Caco-2 (cell line): ENCODE data around the gene DCP1B. TPM values are rescaled to one million over a fixed set of nuclear protein-coding genes. Genes with fewer than 3 reads are reported as not detected.

Source experiments
- BruUV-seq: library from RNA; stranded (reverse); fragments of 400-500 nt; replicated peaks from 2 replicates; lab custom pipeline; 2021; lab: Mats Ljungman, UMichigan
- CTCF ChIA-PET: fragments of 300-600 bp; sonication (Branson Sonifier 250); formaldehyde crosslinking; loops from one replicate; lab custom pipeline; 2022; ENCODE audit warnings: antibody characterized with exemption; lab: Charles Lee
- POLR2A ChIA-PET: fragments of 300-600 bp; sonication (Branson Sonifier 250); formaldehyde crosslinking; loops from one replicate; lab custom pipeline; 2022; ENCODE audit warnings: antibody characterized with exemption; lab: Charles Lee
- DNase-seq, 2 experiments: peaks; one replicate each; pipeline versions ENCODE4 v3.0.0 to v3.0.0-alpha.2; 2020 to 2022
- H3K27me3 ChIP-seq: replicated peaks from 2 replicates; pipeline ENCODE4 v1.6.0; 2011; ENCODE audit warnings: low read length; ENCODE audit not compliant: control insufficient read depth, insufficient read depth
- H3K36me3 ChIP-seq: 2 replicates; pipeline ENCODE4 v1.5.1; 2011; ENCODE audit warnings: low read length; ENCODE audit not compliant: control insufficient read depth, insufficient read depth
- H3K4me1 ChIP-seq: fragments of 250-450 bp; sonication (Bioruptor Pico); 2 replicates; pipeline ENCODE4 v1.5.1; 2020; ENCODE audit warnings: mild to moderate bottlenecking
- H3K4me3 ChIP-seq: 2 replicates; pipeline ENCODE4 v1.5.1; 2011; ENCODE audit warnings: low read depth, mild to moderate bottlenecking, control low read depth, low read length
- H3K9me3 ChIP-seq: fragments of 250-450 bp; sonication (Bioruptor Pico); 2 replicates; pipeline ENCODE4 v1.5.1; 2020; ENCODE audit warnings: mild to moderate bottlenecking, moderate library complexity
- H3K27ac Mint-ChIP-seq: one replicate; pipeline ENCODE4 v1.8.0; 2022; ENCODE audit warnings: mixed read lengths; ENCODE audit not compliant: unreplicated experiment
- H3K27me3 Mint-ChIP-seq: one replicate; pipeline ENCODE4 v1.8.0; 2022; ENCODE audit warnings: mixed read lengths; ENCODE audit not compliant: insufficient read depth, unreplicated experiment
- H3K36me3 Mint-ChIP-seq: one replicate; pipeline ENCODE4 v1.8.0; 2022; ENCODE audit warnings: mild to moderate bottlenecking, mixed read lengths; ENCODE audit not compliant: insufficient read depth, unreplicated experiment
- H3K4me1 Mint-ChIP-seq: one replicate; pipeline ENCODE4 v1.8.0; 2022; ENCODE audit warnings: low read depth, mixed read lengths; ENCODE audit not compliant: unreplicated experiment
- H3K4me3 Mint-ChIP-seq: one replicate; pipeline ENCODE4 v1.8.0; 2022; ENCODE audit warnings: mild to moderate bottlenecking, moderate library complexity, mixed read lengths; ENCODE audit not compliant: unreplicated experiment
- H3K9me3 Mint-ChIP-seq: one replicate; pipeline ENCODE4 v1.8.0; 2022; ENCODE audit warnings: mixed read lengths; ENCODE audit not compliant: unreplicated experiment
- CTCF ChIP-seq, 2 experiments: fragments of 200-600 bp in 1 of 2; IDR thresholded peaks; 1 replicate in 1 of 2; 2 replicates in 1 of 2; pipeline versions ENCODE4 v1.5.1 to v1.8.0; 2011 to 2022; ENCODE audit warnings: antibody characterized with exemption in 1 of 2, control low read depth in 1 of 2, inconsistent platforms in 1 of 2, low read depth in 1 of 2, low read length in 1 of 2, mild to moderate bottlenecking in 1 of 2, moderate library complexity in 1 of 2; ENCODE audit not compliant: insufficient read depth in 1 of 2, severe bottlenecking in 1 of 2, unreplicated experiment in 1 of 2
- intact Hi-C: fragments of 100-400 bp; cut with micrococcal nuclease; formaldehyde crosslinking; loops from one replicate; pipeline ENCODE4 v1.10.0; 2022; ENCODE audit not compliant: unreplicated experiment
- total RNA-seq: library from RNA; stranded (reverse); gene quantifications from 2 replicates; pipeline ENCODE4 v1.2.3, GENCODE V29; 2022

Gene DCP1B
- total RNA-seq, 1 experiment from 2014 or later: 8.2 TPM

- H3K27me3 Mint-ChIP-seq: peaks cover 7% of the 10 kb centered on the region
- no peak overlapping the region for H3K4me3 Mint-ChIP-seq
Observed at GRCh38 chr12:1934831-1935230, 69.4 kb downstream of the DCP1B start.

GRCh38 chr12:1934068-1934467 is 70.2 kb downstream of the DCP1B start:
- DNase-seq: no peak
- Histone ChIP-seq H3K4me3 (no peak overlapping the region), H3K9me3 (no peaks in the 10 kb centered on the region), H3K36me3 (no peaks in the 10 kb centered on the region), H3K27me3 (no peaks in the 10 kb centered on the region), H3K4me1 (no peaks in the 10 kb centered on the region)
- no peaks in the 10 kb centered on the region for H3K4me1 Mint-ChIP-seq
- no TSS peak for BruUV-seq
- peaks cover 10% of the 10 kb centered on the region for H3K27me3 Mint-ChIP-seq
- no peak overlapping the region for H3K27ac Mint-ChIP-seq
- no peak for TF ChIP-seq CTCF (IDR thresholded peaks at IDR 0.05; ENCODE audit: insufficient read depth in 1 of 2, low read depth in 1 of 2, low read length in 1 of 2, severe bottlenecking in 1 of 2, unreplicated experiment in 1 of 2)
- H3K36me3 Mint-ChIP-seq: no peaks in the 10 kb centered on the region
- H3K4me3 Mint-ChIP-seq: no peak overlapping the region
- ChIA-PET CTCF (interaction anchor here (0.6 kb wide), 1 partner anchor 134 kb away, joined by 3 read pairs; no protein-coding TSS in a partner anchor), POLR2A (no interaction called here)
- H3K9me3 Mint-ChIP-seq: no peaks in the 10 kb centered on the region
- intact Hi-C loops: no loop called here

More at GRCh38 chr12:1934831-1935230, 69.4 kb downstream of the DCP1B start:
- no TSS peak for BruUV-seq
- Mint-ChIP-seq H3K9me3 (no peaks in the 10 kb centered on the region), H3K36me3 (no peaks in the 10 kb centered on the region), H3K27ac (no peak overlapping the region), H3K4me1 (no peaks in the 10 kb centered on the region)
- intact Hi-C loops: no loop called here
- Histone ChIP-seq H3K36me3 (no peaks in the 10 kb centered on the region), H3K4me3 (no peak overlapping the region), H3K9me3 (no peaks in the 10 kb centered on the region), H3K27me3 (no peaks in the 10 kb centered on the region), H3K4me1 (no peaks in the 10 kb centered on the region)
- DNase-seq: no peak
- TF ChIP-seq CTCF (IDR thresholded peaks at IDR 0.05; ENCODE audit: insufficient read depth in 1 of 2, low read depth in 1 of 2, low read length in 1 of 2, severe bottlenecking in 1 of 2, unreplicated experiment in 1 of 2): no peak
- ChIA-PET CTCF (no interaction called here), POLR2A (no interaction called here)

- BruUV-seq: no TSS peak
- H3K27ac Mint-ChIP-seq: no peak overlapping the region
Observed at GRCh38 chr12:1933342-1934051, 70.8 kb downstream of the DCP1B start.

More at GRCh38 chr12:1933342-1934051, 70.8 kb downstream of the DCP1B start:
- no peak for TF ChIP-seq CTCF (IDR thresholded peaks at IDR 0.05; ENCODE audit: insufficient read depth in 1 of 2, low read depth in 1 of 2, low read length in 1 of 2, severe bottlenecking in 1 of 2, unreplicated experiment in 1 of 2)
- no peak overlapping the region for H3K4me3 Mint-ChIP-seq
- no peak for DNase-seq
- no peaks in the 10 kb centered on the region for H3K4me1 ChIP-seq
- no peaks in the 10 kb centered on the region for H3K4me1 Mint-ChIP-seq
- POLR2A ChIA-PET: no interaction called here
- no peaks in the 10 kb centered on the region for H3K36me3 Mint-ChIP-seq
- H3K27me3 Mint-ChIP-seq: peaks cover 11% of the 10 kb centered on the region
- no peaks in the 10 kb centered on the region for H3K9me3 ChIP-seq
- no peaks in the 10 kb centered on the region for H3K36me3 ChIP-seq
- CTCF ChIA-PET: interaction anchor here (0.6 to 0.7 kb wide), 2 partner anchors 133 to 298 kb away, joined by 3 read pairs; no protein-coding TSS in a partner anchor
- H3K4me3 ChIP-seq: no peak overlapping the region
- intact Hi-C loops: no loop called here
- no peaks in the 10 kb centered on the region for H3K9me3 Mint-ChIP-seq
- H3K27me3 ChIP-seq: no peaks in the 10 kb centered on the region
